Activated naive CD4-positive, alpha-beta T cell treated with anti-CD3 and anti-CD28 coated beads for 36 hours (primary cell): ENCODE measurements around the gene ABCC4. TPM values are rescaled to one million over a fixed set of nuclear protein-coding genes. Genes with fewer than 3 reads are reported as not detected.

Experiments used
- CTCF ChIA-PET: fragments of 350-600 bp; sonication (Branson Sonifier 250); formaldehyde crosslinking; loops from one replicate; lab custom pipeline; 2021; ENCODE audit warnings: antibody characterized with exemption; lab: Charles Lee
- DNase-seq: peaks from one replicate; pipeline ENCODE4 v3.0.0-alpha.2; 2020
- H3K27ac Mint-ChIP-seq: one replicate; pipeline ENCODE4 v1.8.0; 2021; ENCODE audit warnings: mild to moderate bottlenecking, mixed read lengths
- H3K27me3 Mint-ChIP-seq: one replicate; pipeline ENCODE4 v1.8.0; 2021; ENCODE audit warnings: low read depth, mixed read lengths
- H3K36me3 Mint-ChIP-seq: one replicate; pipeline ENCODE4 v1.8.0; 2021; ENCODE audit warnings: low read depth, mixed read lengths
- H3K4me1 Mint-ChIP-seq: one replicate; pipeline ENCODE4 v1.8.0; 2021; ENCODE audit warnings: low read depth, mixed read lengths
- H3K4me3 Mint-ChIP-seq: one replicate; pipeline ENCODE4 v1.8.0; 2021; ENCODE audit warnings: mild to moderate bottlenecking, moderate library complexity, mixed read lengths
- H3K9me3 Mint-ChIP-seq: one replicate; pipeline ENCODE4 v1.8.0; 2021; ENCODE audit warnings: mixed read lengths
- intact Hi-C: fragments of 100-400 bp; cut with micrococcal nuclease; formaldehyde crosslinking; loops from one replicate; pipeline ENCODE4 v1.15.1; 2023
- total RNA-seq, 2 experiments: library from RNA; stranded (reverse); gene quantifications; one replicate each; pipeline ENCODE4 v1.2.3, GENCODE V29; 2021

ABCC4 gene
- total RNA-seq, 2 experiments from 2014 or later, result 8.0 to 8.1 TPM

DNA sequence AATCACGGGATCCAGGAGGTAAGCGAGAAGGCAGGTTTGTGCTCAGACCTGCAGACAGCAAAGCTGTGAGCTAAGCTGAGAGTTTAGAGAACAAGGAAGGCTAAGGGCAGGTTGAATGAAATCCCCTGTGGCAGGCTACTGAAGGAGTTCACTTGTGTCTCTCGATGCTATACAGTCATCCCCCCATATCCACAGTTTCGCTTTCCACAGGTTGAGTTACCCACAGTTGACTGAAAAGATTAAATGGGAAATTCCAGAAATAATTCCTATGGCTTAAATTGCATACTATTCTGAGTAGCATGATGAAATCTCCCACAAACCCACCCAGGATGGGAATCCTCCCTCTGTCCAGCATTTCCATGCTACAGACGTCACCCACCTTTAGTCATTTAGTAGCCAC, 49.6 kb downstream of the ABCC4 start:
- no peak overlapping the region for H3K4me3 Mint-ChIP-seq
- no peaks in the 10 kb centered on the region for H3K27me3 Mint-ChIP-seq
- H3K9me3 Mint-ChIP-seq, result no peaks in the 10 kb centered on the region
- CTCF ChIA-PET, result no interaction called here
- H3K27ac Mint-ChIP-seq, result no peak overlapping the region
- intact Hi-C loops, result no loop called here
- DNase-seq, result no peak
- H3K4me1 Mint-ChIP-seq, result peaks cover 2% of the 10 kb centered on the region
- H3K36me3 Mint-ChIP-seq, result peaks cover 6% of the 10 kb centered on the region

DNA sequence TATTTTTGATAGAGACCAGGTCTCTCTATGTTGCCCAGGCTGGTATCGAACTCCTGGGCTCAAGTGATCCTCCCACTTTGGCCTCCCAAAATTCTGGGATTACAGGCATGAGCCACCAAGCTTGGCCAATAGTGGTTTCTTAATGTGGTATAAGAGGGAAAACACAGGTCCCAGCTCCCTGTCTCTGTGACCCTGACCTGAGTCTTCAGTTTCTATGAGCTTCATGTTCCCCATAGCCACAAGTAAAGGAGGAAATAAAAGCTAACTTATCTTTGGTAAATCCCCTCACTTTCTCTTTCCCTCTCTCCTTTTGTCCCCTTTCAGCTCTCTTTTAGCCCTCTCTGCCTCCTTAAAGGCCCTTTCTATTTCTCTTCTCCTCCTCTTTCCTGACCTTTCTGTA, 50.3 kb downstream of the ABCC4 start:
- CTCF ChIA-PET, result no interaction called here
- Mint-ChIP-seq H3K27me3 (no peaks in the 10 kb centered on the region), H3K4me3 (no peak overlapping the region), H3K36me3 (peaks cover 11% of the 10 kb centered on the region), H3K27ac (no peak overlapping the region), H3K9me3 (no peaks in the 10 kb centered on the region), H3K4me1 (peaks cover 2% of the 10 kb centered on the region)
- intact Hi-C loops, result no loop called here
- no peak for DNase-seq

DNA sequence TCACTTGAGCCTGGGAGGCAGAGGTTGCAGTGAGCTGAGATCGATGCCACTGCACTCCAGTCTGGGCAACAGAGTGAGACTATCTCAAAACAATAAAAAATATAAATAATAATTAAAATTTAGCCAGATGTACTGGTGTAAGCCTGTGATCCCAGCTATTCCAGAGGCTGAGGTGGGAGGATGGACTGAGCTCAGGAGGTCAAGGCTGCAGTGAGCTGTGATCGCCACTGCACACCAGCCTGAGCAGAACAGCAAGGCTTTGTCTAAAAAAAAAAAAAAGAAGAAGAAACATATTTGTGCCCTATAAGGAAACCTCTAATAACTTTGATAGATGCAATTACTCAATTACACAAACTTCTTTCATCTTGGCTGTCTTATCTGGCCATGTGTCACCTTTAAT, 52.3 kb downstream of the ABCC4 start:
- H3K4me1 Mint-ChIP-seq, result peaks cover 2% of the 10 kb centered on the region
- H3K36me3 Mint-ChIP-seq, result peaks cover 18% of the 10 kb centered on the region
- intact Hi-C loops, result no loop called here
- no peaks in the 10 kb centered on the region for H3K27me3 Mint-ChIP-seq
- no peaks in the 10 kb centered on the region for H3K9me3 Mint-ChIP-seq
- CTCF ChIA-PET, result no interaction called here
- no peak overlapping the region for H3K4me3 Mint-ChIP-seq
- no peak for DNase-seq
- H3K27ac Mint-ChIP-seq, result no peak overlapping the region

DNA sequence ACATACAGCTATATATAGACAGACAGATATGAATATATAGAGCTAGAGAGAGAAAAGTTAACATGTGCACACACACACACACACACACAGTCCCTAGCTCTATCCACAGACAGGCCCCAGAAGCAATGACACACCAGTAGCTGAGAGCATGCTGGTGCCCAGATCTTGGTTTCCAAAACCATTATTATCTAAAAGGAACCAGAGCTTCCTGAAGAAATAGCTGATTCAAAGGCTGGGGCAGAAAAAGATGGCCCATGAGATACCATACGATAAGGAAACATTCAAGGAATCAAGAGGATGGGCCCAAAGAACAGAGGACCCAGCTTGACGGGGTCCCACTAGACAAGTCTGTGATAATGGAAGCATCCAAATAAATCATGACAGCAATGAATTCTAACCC, 53.4 kb downstream of the ABCC4 start:
- intact Hi-C loops, result no loop called here
- Mint-ChIP-seq H3K27me3 (no peaks in the 10 kb centered on the region), H3K27ac (no peak overlapping the region), H3K36me3 (peaks cover 18% of the 10 kb centered on the region), H3K4me1 (peaks cover 2% of the 10 kb centered on the region), H3K9me3 (no peaks in the 10 kb centered on the region), H3K4me3 (no peak overlapping the region)
- CTCF ChIA-PET, result no interaction called here
- DNase-seq, result no peak

DNA sequence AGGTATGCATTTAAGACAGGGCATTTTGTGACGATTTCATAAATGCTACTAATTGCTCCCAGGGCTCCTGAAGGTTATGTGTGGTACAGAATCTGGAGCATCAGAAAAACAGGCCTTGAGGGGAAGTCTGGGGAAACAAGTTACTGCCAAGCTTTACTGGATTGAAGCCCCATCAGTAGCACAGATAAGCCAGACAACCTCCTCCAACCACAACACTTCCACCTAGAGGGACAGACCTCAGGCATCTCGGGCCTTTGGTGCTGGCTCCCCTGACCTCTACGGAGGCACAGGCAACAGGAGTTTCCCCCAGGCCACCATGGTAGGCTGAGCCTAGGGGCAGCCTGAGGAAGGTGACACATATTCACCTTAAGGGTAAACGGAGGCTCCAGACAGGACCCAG, 54.1 kb downstream of the ABCC4 start:
- H3K27me3 Mint-ChIP-seq, result no peaks in the 10 kb centered on the region
- intact Hi-C loops, result no loop called here
- no peak for DNase-seq
- CTCF ChIA-PET, result interaction anchor here (1.0 kb wide), 1 partner anchor 157 kb away, joined by 4 read pairs; no protein-coding TSS in a partner anchor
- H3K9me3 Mint-ChIP-seq, result no peaks in the 10 kb centered on the region
- H3K27ac Mint-ChIP-seq, result no peak overlapping the region
- peaks cover 18% of the 10 kb centered on the region for H3K36me3 Mint-ChIP-seq
- no peak overlapping the region for H3K4me3 Mint-ChIP-seq
- peaks cover 2% of the 10 kb centered on the region for H3K4me1 Mint-ChIP-seq

DNA sequence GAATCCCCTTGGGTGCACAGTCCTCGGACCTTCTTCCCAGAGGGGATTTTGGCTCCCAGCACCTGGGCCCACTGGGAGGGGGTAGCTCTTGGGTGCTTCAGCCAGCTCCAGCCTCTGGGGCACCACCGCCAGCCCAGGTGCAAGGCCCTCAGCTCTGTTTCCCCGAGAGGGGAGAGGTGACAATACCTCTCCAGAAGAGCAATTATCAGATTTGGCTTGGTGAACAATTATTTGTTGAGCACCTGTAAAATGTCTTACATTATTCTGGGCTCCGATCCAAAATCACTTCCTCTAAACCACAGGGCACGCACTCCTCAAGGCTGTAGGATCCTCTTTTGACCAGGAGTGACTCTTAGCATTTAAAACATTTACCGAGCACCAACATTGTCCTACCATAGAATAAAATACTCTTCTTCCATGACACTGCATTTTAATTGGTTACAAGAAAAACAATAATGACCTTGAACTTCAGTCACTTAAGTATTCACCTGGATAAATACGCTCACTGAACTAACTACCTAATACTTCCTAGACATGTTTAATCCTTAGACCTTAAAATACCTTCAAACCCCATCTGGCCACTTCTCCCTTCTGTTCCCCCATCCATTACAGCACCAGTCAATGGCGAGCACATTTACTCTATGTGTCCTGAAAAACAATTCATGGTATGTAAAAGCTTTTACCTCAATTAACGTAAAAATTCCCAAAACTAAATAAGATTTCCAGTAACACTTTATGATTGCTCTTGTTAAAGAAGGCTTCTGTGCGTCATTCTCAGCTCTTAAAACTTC, 54.8 kb downstream of the ABCC4 start:
- peaks cover 2% of the 10 kb centered on the region for H3K4me1 Mint-ChIP-seq
- CTCF ChIA-PET, result interaction anchor here (0.5 to 1.0 kb wide), 2 partner anchors 154 to 158 kb away, joined by 3 to 4 read pairs; no protein-coding TSS in a partner anchor
- no peaks in the 10 kb centered on the region for H3K9me3 Mint-ChIP-seq
- DNase-seq, result no peak
- H3K36me3 Mint-ChIP-seq, result peaks cover 21% of the 10 kb centered on the region
- H3K27ac Mint-ChIP-seq, result no peak overlapping the region
- H3K27me3 Mint-ChIP-seq, result no peaks in the 10 kb centered on the region
- intact Hi-C loops, result no loop called here
- H3K4me3 Mint-ChIP-seq, result no peak overlapping the region

DNA sequence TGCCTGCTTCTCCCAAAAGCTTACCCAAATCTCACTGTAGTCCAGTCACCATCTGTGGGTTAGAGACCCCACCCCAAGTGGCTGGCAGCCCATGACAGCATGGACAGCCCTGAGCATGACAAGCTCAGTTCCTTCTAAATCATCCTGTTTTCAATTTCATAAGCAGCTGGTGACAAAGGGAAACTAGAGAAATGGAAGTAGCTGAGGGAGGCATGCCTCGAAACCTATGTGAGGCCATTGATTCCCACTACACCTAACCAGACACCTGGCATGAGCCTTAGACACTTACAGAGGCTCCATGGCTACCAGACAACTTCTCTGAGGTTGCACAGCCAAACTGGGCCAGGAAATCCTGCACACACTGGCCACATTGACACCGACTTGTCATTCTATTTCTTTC, 56.2 kb downstream of the ABCC4 start:
- Mint-ChIP-seq H3K27ac (no peak overlapping the region), H3K27me3 (no peaks in the 10 kb centered on the region), H3K4me3 (no peak overlapping the region), H3K4me1 (no peaks in the 10 kb centered on the region), H3K36me3 (peaks cover 26% of the 10 kb centered on the region), H3K9me3 (no peaks in the 10 kb centered on the region)
- no peak for DNase-seq
- CTCF ChIA-PET, result no interaction called here
- intact Hi-C loops, result no loop called here

DNA sequence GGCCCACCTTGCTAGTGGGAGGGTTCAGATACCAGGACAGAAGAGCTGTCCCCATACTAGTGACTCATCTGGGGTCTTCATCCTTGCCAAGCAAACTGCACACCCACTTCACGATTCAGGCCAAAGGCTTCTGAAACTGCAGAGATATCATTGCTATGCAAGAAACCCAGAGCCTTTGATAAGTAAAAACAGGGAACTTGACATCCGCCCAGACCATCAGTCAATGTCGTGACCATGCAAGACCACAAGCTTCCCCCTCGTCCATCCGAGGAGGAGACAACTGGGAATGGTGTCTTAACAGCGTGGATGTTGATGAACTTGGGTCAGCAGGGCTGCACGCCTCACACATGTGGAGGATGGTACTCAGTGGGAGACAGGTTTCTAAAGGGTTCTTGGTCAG, 58.0 kb downstream of the ABCC4 start:
- H3K9me3 Mint-ChIP-seq, result no peaks in the 10 kb centered on the region
- no peak for DNase-seq
- no peaks in the 10 kb centered on the region for H3K27me3 Mint-ChIP-seq
- no peak overlapping the region for H3K27ac Mint-ChIP-seq
- H3K4me3 Mint-ChIP-seq, result no peak overlapping the region
- peaks cover 2% of the 10 kb centered on the region for H3K4me1 Mint-ChIP-seq
- H3K36me3 Mint-ChIP-seq, result peaks cover 30% of the 10 kb centered on the region
- CTCF ChIA-PET, result no interaction called here
- intact Hi-C loops, result no loop called here

DNA sequence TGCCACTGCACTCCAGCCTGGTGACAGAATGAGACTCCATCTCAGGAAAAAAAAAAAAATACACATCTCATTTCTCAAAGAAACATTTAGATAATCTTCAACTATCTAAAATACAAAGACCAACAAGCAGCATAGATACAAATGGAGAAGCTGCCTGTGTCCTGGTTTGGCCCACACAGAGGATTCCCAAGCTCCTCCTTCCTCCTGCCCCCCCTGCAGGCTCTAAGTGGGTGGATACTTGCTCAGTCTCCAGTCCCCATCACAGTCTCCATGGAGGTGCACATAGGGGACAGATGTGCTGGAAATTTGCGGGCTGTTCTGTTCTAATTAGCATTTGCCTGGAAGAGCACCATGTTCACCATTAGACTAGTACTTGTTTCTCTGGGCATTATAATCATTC, 59.9 kb downstream of the ABCC4 start:
- intact Hi-C loops, result no loop called here
- H3K27me3 Mint-ChIP-seq, result no peaks in the 10 kb centered on the region
- peaks cover 2% of the 10 kb centered on the region for H3K4me1 Mint-ChIP-seq
- no peak for DNase-seq
- CTCF ChIA-PET, result no interaction called here
- peaks cover 33% of the 10 kb centered on the region for H3K36me3 Mint-ChIP-seq
- no peaks in the 10 kb centered on the region for H3K9me3 Mint-ChIP-seq
- H3K4me3 Mint-ChIP-seq, result no peak overlapping the region
- no peak overlapping the region for H3K27ac Mint-ChIP-seq

DNA sequence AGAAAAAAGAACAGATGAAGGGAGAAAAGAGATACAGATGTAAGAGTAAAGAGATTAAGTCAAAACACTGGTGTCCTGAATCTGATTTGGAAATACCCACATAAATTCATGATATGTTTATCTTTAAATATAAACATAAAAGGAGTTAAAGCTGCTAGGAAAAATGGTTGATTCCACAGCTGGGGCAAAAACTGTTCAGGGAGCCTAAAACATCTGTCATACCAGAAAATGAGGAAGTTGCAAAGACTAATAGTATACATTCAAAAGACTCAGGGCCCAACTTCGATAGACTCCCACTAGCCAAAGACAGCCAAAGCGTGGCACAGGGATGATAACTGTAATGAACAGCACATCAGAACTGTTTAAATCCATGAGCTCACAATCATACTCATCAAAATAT, 62.0 kb downstream of the ABCC4 start:
- intact Hi-C loops, result no loop called here
- H3K27ac Mint-ChIP-seq, result no peak overlapping the region

DNA sequence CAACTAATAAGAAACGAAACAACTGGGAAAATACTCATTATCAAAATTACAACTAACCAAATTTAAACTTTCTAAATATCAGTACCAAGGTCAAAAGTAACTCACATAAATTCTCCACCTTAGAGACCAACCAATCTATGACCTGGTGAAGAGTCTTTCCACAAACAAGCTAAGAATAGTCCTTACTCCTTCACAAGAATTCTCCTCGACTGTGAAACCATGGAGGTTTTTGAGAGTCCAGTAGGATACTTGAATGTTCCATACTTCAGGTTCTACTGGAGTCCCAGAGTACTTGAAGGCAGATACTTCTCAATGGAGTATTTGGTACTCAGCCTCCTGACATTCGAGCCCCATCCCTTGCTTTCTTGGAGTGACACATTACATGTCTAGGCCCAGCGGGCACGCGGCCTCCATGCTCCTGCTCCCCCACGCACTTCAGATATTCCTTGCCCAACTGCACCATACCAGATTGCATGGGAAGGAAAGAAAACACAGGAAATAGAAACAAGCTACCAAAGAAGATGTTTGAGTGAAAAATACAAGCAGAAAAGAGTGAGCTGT, 63.9 kb downstream of the ABCC4 start:
- Mint-ChIP-seq H3K27ac (no peak overlapping the region), H3K4me1 (peaks cover 2% of the 10 kb centered on the region), H3K27me3 (no peaks in the 10 kb centered on the region), H3K36me3 (peaks cover 26% of the 10 kb centered on the region), H3K9me3 (no peaks in the 10 kb centered on the region), H3K4me3 (no peak overlapping the region)
- intact Hi-C loops, result no loop called here
- CTCF ChIA-PET, result no interaction called here
- DNase-seq, result no peak

More for the DNA sequence above, 62.0 kb downstream of the ABCC4 start:
- Mint-ChIP-seq H3K27me3 (no peaks in the 10 kb centered on the region), H3K9me3 (no peaks in the 10 kb centered on the region), H3K4me1 (peaks cover 2% of the 10 kb centered on the region), H3K4me3 (no peak overlapping the region), H3K36me3 (peaks cover 26% of the 10 kb centered on the region)
- CTCF ChIA-PET, result interaction anchor here (0.7 kb wide), 1 partner anchor 341 kb away, joined by 3 read pairs; no protein-coding TSS in a partner anchor
- no peak for DNase-seq

DNA sequence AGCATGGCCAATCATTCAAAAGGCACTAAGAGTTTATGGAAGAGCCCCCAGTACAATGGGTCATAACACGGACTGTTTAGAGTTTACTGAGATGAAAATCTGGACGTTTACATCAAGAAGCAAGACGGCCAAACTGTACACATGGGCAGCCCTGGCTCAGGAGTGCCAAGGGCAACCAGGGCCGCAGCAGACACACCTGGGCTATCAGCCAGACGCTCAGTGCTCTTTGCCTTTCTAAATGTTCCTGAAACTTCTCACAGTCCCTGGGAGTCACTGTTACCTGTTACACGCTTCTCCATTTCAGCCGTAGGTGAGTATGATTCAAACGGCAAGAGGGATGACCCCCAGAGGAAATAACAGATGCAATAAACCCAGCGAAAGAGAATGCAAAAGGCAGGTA, 64.5 kb downstream of the ABCC4 start:
- no peak for DNase-seq
- Mint-ChIP-seq H3K27me3 (no peaks in the 10 kb centered on the region), H3K36me3 (peaks cover 27% of the 10 kb centered on the region), H3K9me3 (no peaks in the 10 kb centered on the region), H3K4me1 (peaks cover 2% of the 10 kb centered on the region), H3K4me3 (no peak overlapping the region), H3K27ac (no peak overlapping the region)
- CTCF ChIA-PET, result no interaction called here
- intact Hi-C loops, result no loop called here

DNA sequence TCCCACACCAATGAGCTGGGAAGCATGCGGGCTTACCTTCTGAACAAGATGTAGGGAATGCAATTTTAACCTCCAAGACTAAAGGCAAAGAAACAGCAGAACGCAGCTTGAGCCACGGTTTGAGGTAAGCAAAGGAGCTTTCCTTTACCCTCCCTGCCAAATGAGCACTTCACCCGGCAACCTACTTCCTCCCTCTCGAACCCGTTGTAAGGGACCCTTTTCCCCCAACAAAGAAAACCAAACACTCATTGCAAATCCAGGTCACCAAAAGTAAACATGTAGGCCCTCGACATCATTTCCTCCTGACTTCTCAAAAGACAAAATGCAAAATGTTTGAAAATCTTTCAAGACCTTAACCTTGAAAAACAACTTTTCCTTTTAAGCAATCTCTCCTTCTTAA, 65.3 kb downstream of the ABCC4 start:
- intact Hi-C loops, result no loop called here
- no peak overlapping the region for H3K27ac Mint-ChIP-seq

More for the DNA sequence above, 65.3 kb downstream of the ABCC4 start:
- H3K4me1 Mint-ChIP-seq, result peaks cover 2% of the 10 kb centered on the region
- no peak for DNase-seq
- no peaks in the 10 kb centered on the region for H3K9me3 Mint-ChIP-seq
- H3K4me3 Mint-ChIP-seq, result no peak overlapping the region
- H3K36me3 Mint-ChIP-seq, result peaks cover 22% of the 10 kb centered on the region
- no peaks in the 10 kb centered on the region for H3K27me3 Mint-ChIP-seq
- CTCF ChIA-PET, result interaction anchor here (0.6 kb wide), 1 partner anchor 185 kb away, joined by 3 read pairs; no protein-coding TSS in a partner anchor
